K562 (cell line): ENCODE results near the gene RREB1. TPM values are rescaled to one million over a fixed set of nuclear protein-coding genes. Genes with fewer than 3 reads are reported as not detected.
A peak's percentile ranks its signal among the peaks of the same experiment; 100 is the strongest.

ENCODE experiments used
- ATAC-seq: fragments of 200-7000 bp; cut with Tn5 transposase; 3 replicates; pipeline ENCODE4 v1.9.1; 2020; ENCODE audit warnings: moderate library complexity
- BruUV-seq: library from RNA; stranded (reverse); fragments of 400-500 nt; replicated peaks from 2 replicates; lab custom pipeline; 2021; lab: Mats Ljungman, UMichigan
- CTCF ChIA-PET: fragments of 300-600 bp; formaldehyde crosslinking; extraction: SDS; loops from one replicate; lab custom pipeline; 2021; ENCODE audit warnings: low intra/inter-chr PET ratio; lab: Yijun Ruan, JAX
- POLR2A ChIA-PET: fragments of 300-600, 350-650 bp; sonication (Branson Sonifier 250); formaldehyde crosslinking; extraction: SDS; loops from one replicate; lab custom pipeline; 2021; ENCODE audit warnings: antibody characterized with exemption, inconsistent platforms; lab: Yijun Ruan, JAX
- DNase-seq, 4 experiments: peaks; one replicate each; pipeline versions ENCODE4 v3.0.0 to v3.0.0-alpha.2; 2011 to 2018; ENCODE audit warnings: low spot score in 3 of 4, mixed read lengths in 3 of 4; ENCODE audit errors: extremely low read depth in 1 of 4
- FAIRE-seq: peaks from 2 replicates; lab custom pipeline; 2011; peaks lifted over from hg19 to GRCh38; lab: Jason Lieb, UNC
- H2AFZ ChIP-seq: 2 replicates; pipeline ENCODE4 v1.6.0; 2011; ENCODE audit warnings: low read depth, low read length, control low read depth, inconsistent platforms
- H3K27ac ChIP-seq: fragments of 200-600 bp; 3 replicates; pipeline ENCODE4 v1.8.0; 2011; ENCODE audit warnings: low read depth, mild to moderate bottlenecking, control low read depth, inconsistent platforms, low read length, moderate library complexity, mixed read lengths; ENCODE audit errors: extremely low read depth
- H3K27me3 ChIP-seq, 2 experiments: fragments of 300-600 bp in 1 of 2; 2 replicates in 1 of 2; 3 replicates in 1 of 2; pipeline versions ENCODE4 v1.6.0 to v1.8.0; 2011; ENCODE audit warnings: inconsistent platforms in 2 of 2, low read length in 2 of 2, mild to moderate bottlenecking in 1 of 2, mixed read lengths in 1 of 2, moderate library complexity in 1 of 2; ENCODE audit not compliant: control insufficient read depth in 2 of 2, insufficient read depth in 2 of 2
- H3K36me3 ChIP-seq: fragments of 300-600 bp; 3 replicates; pipeline ENCODE4 v1.8.0; 2011; ENCODE audit warnings: mild to moderate bottlenecking, low read length, inconsistent platforms; ENCODE audit not compliant: control insufficient read depth, insufficient read depth
- H3K4me1 ChIP-seq, 2 experiments: fragments of 200-600 bp in 1 of 2; replicated peaks in 1 of 2; 2 replicates in 1 of 2; 3 replicates in 1 of 2; pipeline versions ENCODE4 v1.5.1 to v1.8.0; 2011; ENCODE audit warnings: inconsistent platforms in 2 of 2, low read length in 2 of 2, mild to moderate bottlenecking in 1 of 2, mixed read lengths in 1 of 2, moderate library complexity in 1 of 2; ENCODE audit not compliant: control insufficient read depth in 2 of 2, insufficient read depth in 2 of 2
- H3K4me2 ChIP-seq: 2 replicates; pipeline ENCODE4 v1.6.1; 2011; ENCODE audit warnings: low read length, control low read depth, inconsistent platforms, mixed read lengths; ENCODE audit not compliant: insufficient read depth
- H3K4me3 ChIP-seq: fragments of 200-600 bp; sonication (generic), shearing (Covaris generic); 2 replicates; pipeline ENCODE4 v1.5.1; 2016; ENCODE audit warnings: control low read depth, inconsistent platforms
- H3K79me2 ChIP-seq: fragments of 200-600 bp; 3 replicates; pipeline ENCODE4 v1.8.0; 2011; ENCODE audit warnings: low read length, inconsistent platforms; ENCODE audit not compliant: control insufficient read depth, insufficient read depth
- H3K9ac ChIP-seq, 2 experiments: 2 replicates each; pipeline versions ENCODE4 v1.6.0 to v1.6.1; 2011; ENCODE audit warnings: low read depth in 2 of 2, low read length in 2 of 2, control low read depth in 1 of 2, inconsistent platforms in 1 of 2, mild to moderate bottlenecking in 1 of 2, mixed read lengths in 1 of 2; ENCODE audit not compliant: insufficient read depth in 1 of 2
- H3K9me1 ChIP-seq: one replicate; pipeline ENCODE4 v1.6.0; 2011; ENCODE audit warnings: inconsistent platforms, mild to moderate bottlenecking, low read length, moderate library complexity; ENCODE audit not compliant: control insufficient read depth, insufficient read depth
- H3K9me3 ChIP-seq: replicated peaks from 2 replicates; pipeline ENCODE4 v1.5.1; 2011; ENCODE audit warnings: low read depth, low read length, inconsistent platforms; ENCODE audit not compliant: control insufficient read depth, insufficient read depth
- H4K20me1 ChIP-seq: replicated peaks from 2 replicates; pipeline ENCODE4 v1.6.1; 2011; ENCODE audit warnings: low read length, inconsistent platforms, mixed read lengths; ENCODE audit not compliant: control insufficient read depth, insufficient read depth
- CEBPB ChIP-seq: fragments of 450-650 bp; IDR thresholded peaks from 2 replicates; pipeline ENCODE4 v1.6.1; 2016; ENCODE audit warnings: missing genetic modification characterization, missing compliant biosample characterization
- HNRNPL ChIP-seq: fragments of 200-400 bp; formaldehyde crosslinking; IDR thresholded peaks from 2 replicates; pipeline ENCODE4 v1.6.1; 2017; ENCODE audit warnings: low read depth, mild to moderate bottlenecking, low read length
- ZEB2 ChIP-seq: fragments of 450-650 bp; IDR thresholded peaks from 2 replicates; pipeline ENCODE4 v1.6.1; 2016
- ZFP91 ChIP-seq: sonication (generic); formaldehyde crosslinking; IDR thresholded peaks from 2 replicates; pipeline ENCODE4 v1.8.0; 2022; ENCODE audit warnings: mild to moderate bottlenecking, missing genetic modification reagents
- WGBS: fragments of 100-300 bp; shearing (Covaris generic); methylation state at CpG from one replicate; pipeline ENCODE4 v1.1.6; 2016; ENCODE audit warnings: low coverage, mixed read lengths; ENCODE audit not compliant: insufficient coverage; ENCODE audit errors: missing lambda C conversion rate; 5-methylcytosine and 5-hydroxymethylcytosine counted together
- in situ Hi-C: fragments of 300-500 bp; cut with MboI; formaldehyde crosslinking; loops from 4 replicates; pipeline ENCODE4 v1.15.0; 2018; ENCODE audit warnings: inconsistent platforms, mixed read lengths
- intact Hi-C: fragments of 100-400 bp; cut with micrococcal nuclease; formaldehyde crosslinking; loops from 2 replicates; pipeline ENCODE4 v1.14.2; 2022
- polyA plus RNA-seq, 8 experiments: library from polyadenylated mRNA; depleted of rRNA in 4 of 8; stranded (reverse) in 5 of 8; unstranded in 3 of 8; fragments of >200 nt; fragmentation: Nextera tagmentation in 2 of 8; fragmentation: Illumina TruSeq in 1 of 8; extraction: Ambion mirVana in 2 of 8; extraction: Trizol in 1 of 8; gene quantifications; 2 replicates each; pipeline versions ENCODE4 v1.2.1 to v1.2.3, GENCODE V29; 2011 to 2014; ENCODE audit warnings: inconsistent platforms in 1 of 8, missing spikeins in 1 of 8
- total RNA-seq, 7 experiments: library from RNA; depleted of rRNA in 6 of 7; stranded (reverse); fragments of >200 nt in 6 of 7; fragmentation: Illumina TruSeq in 2 of 7; extraction: Trizol in 2 of 7; gene quantifications; 2 replicates each; pipeline versions ENCODE4 v1.2.1 to v1.2.3, GENCODE V29; 2011 to 2021; ENCODE audit warnings: low replicate concordance in 1 of 7
- TF ChIP-seq, protein P1 (sequence below): fragments of 450-650 bp; IDR thresholded peaks from 2 replicates; pipeline ENCODE4 v1.6.1; 2018; ENCODE audit not compliant: partially characterized antibody
- TF ChIP-seq, protein P2 (sequence below): fragments of 250-450 bp; sonication (Bioruptor Pico); IDR thresholded peaks from 2 replicates; pipeline ENCODE4 v1.5.0; 2021

RREB1 gene
- total and polyA plus RNA-seq, 9 of the 15 experiments (the other 6 are each of a cell fraction or from before 2014, with no cell fraction given): 3.3 to 64.2 (median 19.3) TPM

- ATAC-seq: no peak
- intact Hi-C loops: no loop called here
- DNase-seq: no peak
- ChIA-PET CTCF (no interaction called here), POLR2A (interaction anchor here (0.8 to 1.0 kb wide), 2 partner anchors 9 to 11 kb away, joined by 3 to 4 read pairs; no protein-coding TSS in a partner anchor)
- H3K4me1 ChIP-seq: peaks cover 35 to 54% of the 10 kb centered on the region in 2 experiments
- FAIRE-seq: no peak
- H3K4me3 ChIP-seq: no peak overlapping the region
- in situ Hi-C loops: no loop called here
- peaks cover 93% of the 10 kb centered on the region for H3K79me2 ChIP-seq
- H3K9me1 ChIP-seq: no peaks in the 10 kb centered on the region
- H3K9ac ChIP-seq: no peak overlapping the region; a peak in 1 of 4 replicates
- peaks cover 59% of the 10 kb centered on the region for H3K36me3 ChIP-seq
- no peaks in the 10 kb centered on the region for H4K20me1 ChIP-seq
- H2AFZ ChIP-seq: no peak overlapping the region
- no peaks in the 10 kb centered on the region; a peak in 1 of 5 replicates for H3K27me3 ChIP-seq
- 91% methylated on average over 5 of the region's 5 CpGs for WGBS
- no TSS peak for BruUV-seq
- H3K27ac ChIP-seq: no peak overlapping the region
- no peaks in the 10 kb centered on the region for H3K9me3 ChIP-seq
- TF ChIP-seq ZFP91 (CRISPR knock-in tag) (0 out of 2 replicates have a peak, but pooled peaks have one; percentile 42), ZEB2 (no peak), HNRNPL (no peak), CEBPB (tag) (no peak)
- TF ChIP-seq, protein P1, sequence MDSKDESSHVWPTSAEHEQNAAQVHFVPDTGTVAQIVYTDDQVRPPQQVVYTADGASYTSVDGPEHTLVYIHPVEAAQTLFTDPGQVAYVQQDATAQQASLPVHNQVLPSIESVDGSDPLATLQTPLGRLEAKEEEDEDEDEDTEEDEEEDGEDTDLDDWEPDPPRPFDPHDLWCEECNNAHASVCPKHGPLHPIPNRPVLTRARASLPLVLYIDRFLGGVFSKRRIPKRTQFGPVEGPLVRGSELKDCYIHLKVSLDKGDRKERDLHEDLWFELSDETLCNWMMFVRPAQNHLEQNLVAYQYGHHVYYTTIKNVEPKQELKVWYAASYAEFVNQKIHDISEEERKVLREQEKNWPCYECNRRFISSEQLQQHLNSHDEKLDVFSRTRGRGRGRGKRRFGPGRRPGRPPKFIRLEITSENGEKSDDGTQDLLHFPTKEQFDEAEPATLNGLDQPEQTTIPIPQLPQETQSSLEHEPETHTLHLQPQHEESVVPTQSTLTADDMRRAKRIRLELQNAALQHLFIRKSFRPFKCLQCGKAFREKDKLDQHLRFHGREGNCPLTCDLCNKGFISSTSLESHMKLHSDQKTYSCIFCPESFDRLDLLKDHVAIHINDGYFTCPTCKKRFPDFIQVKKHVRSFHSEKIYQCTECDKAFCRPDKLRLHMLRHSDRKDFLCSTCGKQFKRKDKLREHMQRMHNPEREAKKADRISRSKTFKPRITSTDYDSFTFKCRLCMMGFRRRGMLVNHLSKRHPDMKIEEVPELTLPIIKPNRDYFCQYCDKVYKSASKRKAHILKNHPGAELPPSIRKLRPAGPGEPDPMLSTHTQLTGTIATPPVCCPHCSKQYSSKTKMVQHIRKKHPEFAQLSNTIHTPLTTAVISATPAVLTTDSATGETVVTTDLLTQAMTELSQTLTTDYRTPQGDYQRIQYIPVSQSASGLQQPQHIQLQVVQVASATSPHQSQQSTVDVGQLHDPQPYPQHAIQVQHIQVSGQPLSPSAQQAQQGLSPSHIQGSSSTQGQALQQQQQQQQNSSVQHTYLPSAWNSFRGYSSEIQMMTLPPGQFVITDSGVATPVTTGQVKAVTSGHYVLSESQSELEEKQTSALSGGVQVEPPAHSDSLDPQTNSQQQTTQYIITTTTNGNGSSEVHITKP: peak; percentile 90
- TF ChIP-seq, protein P2, sequence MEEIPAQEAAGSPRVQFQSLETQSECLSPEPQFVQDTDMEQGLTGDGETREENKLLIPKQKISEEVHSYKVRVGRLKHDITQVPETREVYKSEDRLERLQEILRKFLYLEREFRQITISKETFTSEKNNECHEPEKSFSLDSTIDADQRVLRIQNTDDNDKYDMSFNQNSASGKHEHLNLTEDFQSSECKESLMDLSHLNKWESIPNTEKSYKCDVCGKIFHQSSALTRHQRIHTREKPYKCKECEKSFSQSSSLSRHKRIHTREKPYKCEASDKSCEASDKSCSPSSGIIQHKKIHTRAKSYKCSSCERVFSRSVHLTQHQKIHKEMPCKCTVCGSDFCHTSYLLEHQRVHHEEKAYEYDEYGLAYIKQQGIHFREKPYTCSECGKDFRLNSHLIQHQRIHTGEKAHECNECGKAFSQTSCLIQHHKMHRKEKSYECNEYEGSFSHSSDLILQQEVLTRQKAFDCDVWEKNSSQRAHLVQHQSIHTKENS (CRISPR knock-in tag): no peak
- TF ChIP-seq, all 486 proteins: peak for 2
- no peak overlapping the region for H3K4me2 ChIP-seq
These were observed 68.4 kb downstream of the RREB1 start for GRCh38 chr6:7176208-7176607.
